ENCODE results near the gene PLEKHA7. TPM values are rescaled to one million over a fixed set of nuclear protein-coding genes. Genes with fewer than 3 reads are reported as not detected.

PLEKHA7 gene
- total and polyA plus RNA-seq, 2 of the 4 experiments (the other 2 are of a cell fraction), result 0.12 TPM; not detected in 1

DNA sequence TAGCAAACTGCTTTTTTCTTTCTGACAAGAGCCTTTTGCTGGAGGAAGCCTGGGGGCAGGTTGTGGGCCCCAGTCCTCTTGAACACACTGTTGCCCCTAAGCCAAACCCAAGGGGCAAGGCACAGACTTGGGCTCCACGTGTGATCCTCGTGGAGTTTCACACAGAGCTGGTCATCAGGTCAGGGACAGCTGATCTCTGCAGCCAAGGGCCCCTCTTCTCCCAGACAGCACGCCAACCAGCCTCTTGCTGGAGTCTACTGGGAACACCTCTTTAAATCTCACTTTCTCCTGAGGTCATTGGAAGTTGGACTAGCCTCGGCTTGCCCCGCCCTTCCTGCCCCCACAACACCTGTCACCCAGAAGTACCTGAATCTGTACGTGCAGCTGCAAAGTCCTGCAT lies 235.9 kb downstream of the PLEKHA7 start:
- no peak overlapping the region for H2BK15ac ChIP-seq (ENCODE audit: low read depth, low read length)
- H4K5ac ChIP-seq (ENCODE audit: low read depth, low read length), result no peak overlapping the region
- no peak overlapping the region for H4K8ac ChIP-seq (ENCODE audit: low read depth in 2 of 2, low read length in 2 of 2)
- 83% methylated on average over 3 of the region's 6 CpGs; no CpG with 5 or more reads in 1 of the 2 experiments for WGBS, 2 experiments (ENCODE audit: extremely low coverage in 2 of 2, insufficient read length in 1 of 2)
- H3K4me3 ChIP-seq (ENCODE audit: insufficient read depth, low read depth, low read length), result no peak overlapping the region
- no peaks in the 10 kb centered on the region for H4K20me1 ChIP-seq (ENCODE audit: insufficient read depth, low read length)
- ChIA-PET CTCF (interaction anchor here (0.7 kb wide), 1 partner anchor 1172 kb away, joined by 3 read pairs; no protein-coding TSS in a partner anchor), POLR2A (ENCODE audit: unreplicated experiment) (interaction anchor here (0.7 kb wide), 1 partner anchor 43 kb away, joined by 3 read pairs; no protein-coding TSS in a partner anchor)
- H2AK5ac ChIP-seq (ENCODE audit: low read depth, low read length), result no peak overlapping the region
- H3K9ac ChIP-seq (ENCODE audit: low read depth, low read length), result no peak overlapping the region
- H3K9me3 ChIP-seq (ENCODE audit: control insufficient read depth, insufficient read depth, low read length), result no peaks in the 10 kb centered on the region
- H2BK5ac ChIP-seq (ENCODE audit: low read depth, low read length, poor library complexity, severe bottlenecking), result no peak overlapping the region
- no peak overlapping the region for H3K23ac ChIP-seq (ENCODE audit: low read depth, low read length)
- no peak overlapping the region for H4K91ac ChIP-seq (ENCODE audit: insufficient read depth, low read depth, low read length)
- no peaks in the 10 kb centered on the region for H3K36me3 ChIP-seq (ENCODE audit: control insufficient read depth, insufficient read depth, low read length)
- no peak overlapping the region for H2BK120ac ChIP-seq (ENCODE audit: low read depth, low read length)
- intact Hi-C loops (cut with micrococcal nuclease) (no loop called here), dilution Hi-C loops (cut with HindIII; ENCODE audit: low sequenced_read_pairs, unreplicated experiment) (no loop called here), in situ Hi-C loops (cut with MboI; ENCODE audit: low sequenced_read_pairs) (no loop called here)
- no peak overlapping the region for H3K18ac ChIP-seq (ENCODE audit: low read depth, low read length)
- H3K4ac ChIP-seq (ENCODE audit: low read depth, low read length), result no peak overlapping the region
- ATAC-seq (ENCODE audit: low read depth) (no peak), DNase-seq (no peak)
- no peaks in the 10 kb centered on the region for H3K79me1 ChIP-seq (ENCODE audit: low read depth in 1 of 2, low read length in 2 of 2)
- no TSS peak for BruUV-seq (replicated peaks)
- peaks cover 18% of the 10 kb centered on the region; the same call in 1 of the 2 replicates for H3K27me3 ChIP-seq (ENCODE audit: control insufficient read depth, insufficient read depth, low read length)
- peak overlapping the region; percentile 32 for H2AFZ ChIP-seq (replicated peaks; ENCODE audit: low read length, poor library complexity)
- H3K14ac ChIP-seq (replicated peaks; ENCODE audit: low read depth, low read length), result no peak overlapping the region
- H3K27ac ChIP-seq (ENCODE audit: insufficient read depth, low read length), result no peak overlapping the region
- H2AK9ac ChIP-seq (replicated peaks; ENCODE audit: low read depth, low read length, poor library complexity), result no peak overlapping the region
- H3K56ac ChIP-seq (ENCODE audit: extremely low read depth, insufficient read depth, low read length), result no peak overlapping the region
- H3K4me1 ChIP-seq (ENCODE audit: control insufficient read depth, insufficient read depth, low read length), result no peaks in the 10 kb centered on the region; the same call in 1 of the 2 replicates
- no peak overlapping the region for H3K4me2 ChIP-seq (ENCODE audit: low read depth, low read length)
- H2BK20ac ChIP-seq (ENCODE audit: low read depth, low read length), result no peak overlapping the region
- H3K9me1 ChIP-seq (ENCODE audit: insufficient read depth, low read length), result no peaks in the 10 kb centered on the region
- TF ChIP-seq CEBPB (IDR thresholded peaks at IDR 0.05; ENCODE audit: low read depth, low read length) (no peak), MXI1 (IDR thresholded peaks at IDR 0.05; ENCODE audit: borderline replicate concordance, low read depth, low read length) (no peak), POLR2A (IDR thresholded peaks at IDR 0.05; ENCODE audit: low read depth, low read length) (no peak), RFX5 (IDR thresholded peaks at IDR 0.05; ENCODE audit: low read depth, low read length) (no peak), BHLHE40 (IDR thresholded peaks at IDR 0.05; ENCODE audit: low read depth, low read length) (no peak), FOS (IDR thresholded peaks at IDR 0.05; ENCODE audit: low read depth, low read length) (no peak), RCOR1 (IDR thresholded peaks at IDR 0.05; ENCODE audit: insufficient replicate concordance, low read length) (no peak), SMC3 (IDR thresholded peaks at IDR 0.05; ENCODE audit: low read depth, low read length) (no peak), CHD1 (IDR thresholded peaks at IDR 0.05; ENCODE audit: low read depth, low read length) (no peak), RAD21 (IDR thresholded peaks at IDR 0.05; ENCODE audit: low read length) (no peak), MAZ (IDR thresholded peaks at IDR 0.05; ENCODE audit: borderline replicate concordance, low read depth, low read length) (no peak), NFE2L2 (IDR thresholded peaks at IDR 0.05; ENCODE audit: low read depth, low read length) (no peak), MAFK (IDR thresholded peaks at IDR 0.05; ENCODE audit: low read depth, low read length) (no peak)
- TF ChIP-seq, protein P1, sequence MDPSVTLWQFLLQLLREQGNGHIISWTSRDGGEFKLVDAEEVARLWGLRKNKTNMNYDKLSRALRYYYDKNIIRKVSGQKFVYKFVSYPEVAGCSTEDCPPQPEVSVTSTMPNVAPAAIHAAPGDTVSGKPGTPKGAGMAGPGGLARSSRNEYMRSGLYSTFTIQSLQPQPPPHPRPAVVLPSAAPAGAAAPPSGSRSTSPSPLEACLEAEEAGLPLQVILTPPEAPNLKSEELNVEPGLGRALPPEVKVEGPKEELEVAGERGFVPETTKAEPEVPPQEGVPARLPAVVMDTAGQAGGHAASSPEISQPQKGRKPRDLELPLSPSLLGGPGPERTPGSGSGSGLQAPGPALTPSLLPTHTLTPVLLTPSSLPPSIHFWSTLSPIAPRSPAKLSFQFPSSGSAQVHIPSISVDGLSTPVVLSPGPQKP (IDR thresholded peaks at IDR 0.05; ENCODE audit: borderline replicate concordance, low read depth, low read length), result no peak
- TF ChIP-seq, protein P2, sequence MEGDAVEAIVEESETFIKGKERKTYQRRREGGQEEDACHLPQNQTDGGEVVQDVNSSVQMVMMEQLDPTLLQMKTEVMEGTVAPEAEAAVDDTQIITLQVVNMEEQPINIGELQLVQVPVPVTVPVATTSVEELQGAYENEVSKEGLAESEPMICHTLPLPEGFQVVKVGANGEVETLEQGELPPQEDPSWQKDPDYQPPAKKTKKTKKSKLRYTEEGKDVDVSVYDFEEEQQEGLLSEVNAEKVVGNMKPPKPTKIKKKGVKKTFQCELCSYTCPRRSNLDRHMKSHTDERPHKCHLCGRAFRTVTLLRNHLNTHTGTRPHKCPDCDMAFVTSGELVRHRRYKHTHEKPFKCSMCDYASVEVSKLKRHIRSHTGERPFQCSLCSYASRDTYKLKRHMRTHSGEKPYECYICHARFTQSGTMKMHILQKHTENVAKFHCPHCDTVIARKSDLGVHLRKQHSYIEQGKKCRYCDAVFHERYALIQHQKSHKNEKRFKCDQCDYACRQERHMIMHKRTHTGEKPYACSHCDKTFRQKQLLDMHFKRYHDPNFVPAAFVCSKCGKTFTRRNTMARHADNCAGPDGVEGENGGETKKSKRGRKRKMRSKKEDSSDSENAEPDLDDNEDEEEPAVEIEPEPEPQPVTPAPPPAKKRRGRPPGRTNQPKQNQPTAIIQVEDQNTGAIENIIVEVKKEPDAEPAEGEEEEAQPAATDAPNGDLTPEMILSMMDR (conservative IDR thresholded peaks at IDR 0.05; ENCODE audit: low read depth, low read length), result no peak
- TF ChIP-seq, protein P3, sequence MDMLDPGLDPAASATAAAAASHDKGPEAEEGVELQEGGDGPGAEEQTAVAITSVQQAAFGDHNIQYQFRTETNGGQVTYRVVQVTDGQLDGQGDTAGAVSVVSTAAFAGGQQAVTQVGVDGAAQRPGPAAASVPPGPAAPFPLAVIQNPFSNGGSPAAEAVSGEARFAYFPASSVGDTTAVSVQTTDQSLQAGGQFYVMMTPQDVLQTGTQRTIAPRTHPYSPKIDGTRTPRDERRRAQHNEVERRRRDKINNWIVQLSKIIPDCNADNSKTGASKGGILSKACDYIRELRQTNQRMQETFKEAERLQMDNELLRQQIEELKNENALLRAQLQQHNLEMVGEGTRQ (IDR thresholded peaks at IDR 0.05; ENCODE audit: low read depth, low read length), result no peak
